Measurements from ENCODE around the gene RUFY3. TPM values are rescaled to one million over a fixed set of nuclear protein-coding genes. Genes with fewer than 3 reads are reported as not detected.

RUFY3 gene
- total and polyA plus RNA-seq, 4 donors, result 9.2 to 35.2 (median 15.0) TPM

- H3K27ac ChIP-seq (ENCODE audit: low read depth in 1 of 2, low read length in 2 of 2), result no peak overlapping the region
- WGBS, result 94% methylated on average over 13 of the region's 13 CpGs
These were observed 2.8 kb upstream of the RUFY3 start for GRCh38 chr4:70718811-70719604.

More at GRCh38 chr4:70718811-70719604, 2.8 kb upstream of the RUFY3 start:
- no peak overlapping the region for H3K9ac ChIP-seq (ENCODE audit: low read depth in 1 of 2, low read length in 2 of 2)
- no peak for TF ChIP-seq GABPA (IDR thresholded peaks at IDR 0.05 in 1 of 2, conservative IDR thresholded peaks at IDR 0.05 in 1 of 2)
- TF ChIP-seq NR2F2 (IDR thresholded peaks at IDR 0.05), result no peak
- no peak for TF ChIP-seq YY1 (IDR thresholded peaks at IDR 0.05)
- no peak for TF ChIP-seq TAF1 (conservative IDR thresholded peaks at IDR 0.05)
- no peak for TF ChIP-seq SP1 (IDR thresholded peaks at IDR 0.05)
- no peak for TF ChIP-seq FOXA1 (IDR thresholded peaks at IDR 0.05)
- no peak for TF ChIP-seq RXRA (IDR thresholded peaks at IDR 0.05)
- no peak for TF ChIP-seq REST (IDR thresholded peaks at IDR 0.05)
- TF ChIP-seq ZBTB33 (IDR thresholded peaks at IDR 0.05), result no peak
- TF ChIP-seq EGR1 (IDR thresholded peaks at IDR 0.05; ENCODE audit: low read depth in 2 of 2), result no peak
- TF ChIP-seq FOXA2 (IDR thresholded peaks at IDR 0.05), result no peak
- TF ChIP-seq HNF4A (conservative IDR thresholded peaks at IDR 0.05), result no peak
- TF ChIP-seq RAD21 (IDR thresholded peaks at IDR 0.05), result no peak
- no peak for TF ChIP-seq HNF4G (IDR thresholded peaks at IDR 0.05)
- TF ChIP-seq MAX (IDR thresholded peaks at IDR 0.05), result no peak
- no peak for TF ChIP-seq CTCF (IDR thresholded peaks at IDR 0.05; ENCODE audit: low read depth, low read length, missing input control)
- TF ChIP-seq JUND (IDR thresholded peaks at IDR 0.05), result no peak
- H3K27me3 ChIP-seq (ENCODE audit: control insufficient read depth in 4 of 4, insufficient read depth in 4 of 4, low read length in 3 of 4), result no peaks in the 10 kb centered on the region
- no peak for DNase-seq (ENCODE audit: low spot score)
- H3K36me3 ChIP-seq (ENCODE audit: control insufficient read depth in 4 of 4, insufficient read depth in 3 of 4, low read depth in 1 of 4, low read length in 3 of 4), result no peaks in the 10 kb centered on the region
- no peak overlapping the region for H3K4me3 ChIP-seq (ENCODE audit: low read depth in 1 of 3, low read length in 3 of 3)
- peaks cover 0 to 6% (median 3%) of the 10 kb centered on the region in 4 donors for H3K4me1 ChIP-seq (ENCODE audit: control insufficient read depth in 4 of 4, insufficient read depth in 4 of 4, low read length in 3 of 4)
- H3K9me3 ChIP-seq (ENCODE audit: control insufficient read depth in 4 of 4, low read length in 3 of 4), result no peaks in the 10 kb centered on the region
